MCF 10A (cell line): ENCODE measurements around the gene KY. TPM values are rescaled to one million over a fixed set of nuclear protein-coding genes. Genes with fewer than 3 reads are reported as not detected.

Experiments used
- BruUV-seq: library from RNA; stranded (reverse); fragments of 400-500 nt; replicated peaks from 2 replicates; lab custom pipeline; 2021; lab: Mats Ljungman, UMichigan
- CTCF ChIA-PET: fragments of 300-600 bp; sonication (Branson Sonifier 250); formaldehyde crosslinking; extraction: SDS; loops from one replicate; lab custom pipeline; 2021; ENCODE audit warnings: antibody characterized with exemption, inconsistent platforms; lab: Yijun Ruan, JAX
- POLR2A ChIA-PET: fragments of 300-600, 350-650 bp; sonication (Branson Sonifier 250); formaldehyde crosslinking; extraction: SDS; loops from one replicate; lab custom pipeline; 2020; ENCODE audit warnings: antibody characterized with exemption, inconsistent platforms; lab: Yijun Ruan, JAX
- DNase-seq: peaks from one replicate; pipeline ENCODE4 v3.0.0-alpha.2; 2018; ENCODE audit not compliant: unreplicated experiment
- H3K27ac Mint-ChIP-seq: one replicate; pipeline ENCODE4 v1.8.0; 2022; ENCODE audit warnings: mild to moderate bottlenecking, low read depth, mixed read lengths; ENCODE audit not compliant: unreplicated experiment
- H3K27me3 Mint-ChIP-seq: one replicate; pipeline ENCODE4 v1.8.0; 2022; ENCODE audit warnings: mixed read lengths; ENCODE audit not compliant: insufficient read depth, unreplicated experiment
- H3K36me3 Mint-ChIP-seq: one replicate; pipeline ENCODE4 v1.8.0; 2022; ENCODE audit warnings: mild to moderate bottlenecking, moderate library complexity, mixed read lengths; ENCODE audit not compliant: insufficient read depth, unreplicated experiment
- H3K4me1 Mint-ChIP-seq: one replicate; pipeline ENCODE4 v1.8.0; 2022; ENCODE audit warnings: mixed read lengths; ENCODE audit not compliant: insufficient read depth, unreplicated experiment
- H3K4me3 Mint-ChIP-seq: one replicate; pipeline ENCODE4 v1.8.0; 2022; ENCODE audit warnings: mild to moderate bottlenecking, moderate library complexity, mixed read lengths; ENCODE audit not compliant: unreplicated experiment
- H3K9me3 Mint-ChIP-seq: one replicate; pipeline ENCODE4 v1.8.0; 2022; ENCODE audit warnings: mixed read lengths; ENCODE audit not compliant: unreplicated experiment
- CTCF ChIP-seq: fragments of 200-600 bp; IDR thresholded peaks from one replicate; pipeline ENCODE4 v1.8.0; 2022; ENCODE audit warnings: antibody characterized with exemption, mild to moderate bottlenecking; ENCODE audit not compliant: unreplicated experiment
- intact Hi-C: fragments of 100-400 bp; cut with micrococcal nuclease; formaldehyde crosslinking; loops from 2 replicates; pipeline ENCODE4 v1.14.1; 2022
- total RNA-seq: library from RNA; stranded (reverse); gene quantifications from 2 replicates; pipeline ENCODE4 v1.2.3, GENCODE V29; 2022

Gene KY
- total RNA-seq, 1 experiment from 2014 or later: not detected

- Mint-ChIP-seq H3K4me3 (no peak overlapping the region), H3K27ac (no peak overlapping the region), H3K9me3 (no peaks in the 10 kb centered on the region), H3K36me3 (no peaks in the 10 kb centered on the region), H3K27me3 (no peaks in the 10 kb centered on the region), H3K4me1 (peaks cover 9% of the 10 kb centered on the region)
- CTCF ChIA-PET: interaction anchor here (0.6 to 4.7 kb wide), 7 partner anchors 10 to 1440 kb away, joined by 3 to 53 read pairs (median 5); no protein-coding TSS in a partner anchor
- POLR2A ChIA-PET: interaction anchor here (0.6 kb wide), 1 partner anchor 900 kb away, joined by 3 read pairs; no protein-coding TSS in a partner anchor
- no TSS peak for BruUV-seq
- intact Hi-C loops: no loop called here
- TF ChIP-seq CTCF: no peak
- DNase-seq: no peak
Observed at GRCh38 chr3:134603956-134604355, 46.9 kb downstream of the KY start.

DNA sequence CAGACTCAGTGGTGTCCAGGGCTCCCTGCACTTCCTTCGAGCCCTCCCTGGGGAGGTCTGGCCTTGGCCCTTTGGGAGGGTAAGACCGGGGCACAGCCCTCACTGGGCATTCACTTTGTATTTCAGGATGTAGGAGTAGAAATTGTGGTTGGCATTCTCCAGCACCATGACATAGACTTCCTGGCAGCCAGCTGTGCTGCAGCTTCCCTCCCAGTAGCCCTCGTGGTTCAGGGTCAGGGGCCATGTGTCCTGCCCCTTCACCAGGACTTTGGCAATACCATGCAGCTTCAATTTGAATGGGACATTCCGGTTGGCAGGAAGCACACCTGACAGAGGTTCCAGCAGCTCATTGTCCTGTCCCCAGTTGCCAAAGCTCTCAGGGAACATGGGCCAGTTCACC, 47.3 kb downstream of the KY start:
- ChIA-PET POLR2A (no interaction called here), CTCF (interaction anchor here (0.5 to 4.7 kb wide), 9 partner anchors 8 to 1292 kb away, joined by 3 to 53 read pairs (median 9); no protein-coding TSS in a partner anchor)
- H3K4me3 Mint-ChIP-seq: no peak overlapping the region
- TF ChIP-seq CTCF: no peak
- no peaks in the 10 kb centered on the region for H3K9me3 Mint-ChIP-seq
- peaks cover 9% of the 10 kb centered on the region for H3K4me1 Mint-ChIP-seq
- no peaks in the 10 kb centered on the region for H3K36me3 Mint-ChIP-seq
- BruUV-seq: no TSS peak
- no peak for DNase-seq
- intact Hi-C loops: no loop called here
- H3K27me3 Mint-ChIP-seq: no peaks in the 10 kb centered on the region
- no peak overlapping the region for H3K27ac Mint-ChIP-seq

DNA sequence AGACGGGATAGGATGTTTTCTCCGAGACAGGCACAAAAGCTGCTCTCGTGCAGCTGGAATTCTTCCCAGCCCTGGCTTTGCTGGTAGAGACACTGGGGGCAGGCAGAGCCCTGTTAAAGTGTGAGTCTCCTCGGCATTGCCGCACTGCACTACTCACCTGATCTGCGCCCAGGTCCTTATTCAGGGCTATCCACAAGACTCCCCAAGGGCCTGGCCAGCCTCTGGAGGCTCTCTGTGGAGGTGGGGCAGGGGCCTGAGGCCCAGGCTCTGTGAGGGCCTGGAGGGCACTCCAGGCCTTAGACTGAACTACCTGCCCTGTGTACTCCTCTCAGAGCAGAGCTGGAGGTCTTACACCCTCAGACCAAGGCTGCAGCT, 48.4 kb downstream of the KY start:
- H3K27ac Mint-ChIP-seq: no peak overlapping the region
- peaks cover 13% of the 10 kb centered on the region for H3K4me1 Mint-ChIP-seq
- intact Hi-C loops: no loop called here
- BruUV-seq: no TSS peak
- POLR2A ChIA-PET: no interaction called here
- DNase-seq: no peak
- no peak overlapping the region for H3K4me3 Mint-ChIP-seq
- no peaks in the 10 kb centered on the region for H3K36me3 Mint-ChIP-seq
- CTCF ChIA-PET: interaction anchor here (0.6 to 4.7 kb wide), 15 partner anchors 8 to 1440 kb away, joined by 3 to 53 read pairs (median 5); no protein-coding TSS in a partner anchor
- H3K27me3 Mint-ChIP-seq: no peaks in the 10 kb centered on the region
- no peak for TF ChIP-seq CTCF
- H3K9me3 Mint-ChIP-seq: no peaks in the 10 kb centered on the region

GRCh38 chr3:134601539-134602439, 49.0 kb downstream of the KY start:
- H3K36me3 Mint-ChIP-seq: no peaks in the 10 kb centered on the region
- no peak for TF ChIP-seq CTCF
- no peaks in the 10 kb centered on the region for H3K27me3 Mint-ChIP-seq
- intact Hi-C loops: loop anchor here (1.0 kb wide), 4 partner anchors 40 to 1294 kb away; no protein-coding TSS in a partner anchor
- H3K27ac Mint-ChIP-seq: no peak overlapping the region
- no TSS peak for BruUV-seq
- DNase-seq: no peak
- CTCF ChIA-PET: interaction anchor here (0.5 to 4.7 kb wide), 36 partner anchors 9 to 1704 kb away, joined by 3 to 53 read pairs (median 4); no protein-coding TSS in a partner anchor
- H3K4me3 Mint-ChIP-seq: no peak overlapping the region
- no peaks in the 10 kb centered on the region for H3K9me3 Mint-ChIP-seq
- peaks cover 14% of the 10 kb centered on the region for H3K4me1 Mint-ChIP-seq
- POLR2A ChIA-PET: no interaction called here
